IMR-90 (cell line): ENCODE data around the gene SLC25A28. TPM values are rescaled to one million over a fixed set of nuclear protein-coding genes. Genes with fewer than 3 reads are reported as not detected.

Source experiments
- ATAC-seq: fragments of 200-7000 bp; cut with Tn5 transposase; 2 replicates; pipeline ENCODE4 v1.9.1; 2020; ENCODE audit warnings: low read depth, mild to moderate bottlenecking, moderate library complexity
- BruUV-seq: library from RNA; stranded (reverse); fragments of 400-500 nt; replicated peaks from 2 replicates; lab custom pipeline; 2021; lab: Mats Ljungman, UMichigan
- CTCF ChIA-PET: fragments of 300-600 bp; formaldehyde crosslinking; extraction: SDS; loops from one replicate; lab custom pipeline; 2021; ENCODE audit warnings: antibody characterized with exemption; lab: Yijun Ruan, JAX
- POLR2A ChIA-PET: fragments of 300-600 bp; sonication (Branson Sonifier 250); formaldehyde crosslinking; loops from one replicate; lab custom pipeline; 2022; ENCODE audit warnings: antibody characterized with exemption; ENCODE audit not compliant: unreplicated experiment; lab: Charles Lee
- DNase-seq: peaks from one replicate; pipeline ENCODE4 v3.0.0; 2013
- H2AFZ ChIP-seq: replicated peaks from 2 replicates; pipeline ENCODE3; 2013; ENCODE audit warnings: low read length, mild to moderate bottlenecking; ENCODE audit not compliant: poor library complexity
- H2AK5ac ChIP-seq: 2 replicates; pipeline ENCODE4 v1.6.1; 2013; ENCODE audit warnings: low read depth, low read length, inconsistent platforms
- H2AK9ac ChIP-seq: replicated peaks from 2 replicates; pipeline ENCODE3; 2013; ENCODE audit warnings: mild to moderate bottlenecking, low read depth, low read length, moderate library complexity; ENCODE audit not compliant: poor library complexity
- H2BK120ac ChIP-seq: 2 replicates; pipeline ENCODE4 v1.6.1; 2013; ENCODE audit warnings: low read depth, low read length, inconsistent platforms
- H2BK15ac ChIP-seq: 3 replicates; pipeline ENCODE4 v1.6.1; 2013; ENCODE audit warnings: low read depth, low read length, inconsistent platforms
- H2BK20ac ChIP-seq: 2 replicates; pipeline ENCODE4 v1.6.1; 2013; ENCODE audit warnings: low read depth, mild to moderate bottlenecking, inconsistent platforms, low read length, moderate library complexity
- H2BK5ac ChIP-seq: 2 replicates; pipeline ENCODE4 v1.6.1; 2013; ENCODE audit warnings: mild to moderate bottlenecking, low read depth, low read length, inconsistent platforms; ENCODE audit not compliant: poor library complexity, severe bottlenecking
- H3K14ac ChIP-seq: replicated peaks from 2 replicates; pipeline ENCODE4 v1.6.1; 2013; ENCODE audit warnings: low read depth, low read length, inconsistent platforms
- H3K18ac ChIP-seq: 2 replicates; pipeline ENCODE4 v1.6.1; 2013; ENCODE audit warnings: low read depth, low read length, control low read depth
- H3K23ac ChIP-seq: 2 replicates; pipeline ENCODE4 v1.6.1; 2013; ENCODE audit warnings: low read depth, low read length, inconsistent platforms
- H3K27ac ChIP-seq: 2 replicates; pipeline ENCODE4 v1.5.1; 2013; ENCODE audit warnings: mild to moderate bottlenecking, control low read depth, low read length; ENCODE audit not compliant: insufficient read depth
- H3K27me3 ChIP-seq: 2 replicates; pipeline ENCODE4 v1.6.1; 2013; ENCODE audit warnings: low read length; ENCODE audit not compliant: control insufficient read depth, insufficient read depth
- H3K36me3 ChIP-seq: 2 replicates; pipeline ENCODE4 v1.6.1; 2013; ENCODE audit warnings: low read length, mixed read lengths; ENCODE audit not compliant: control insufficient read depth, insufficient read depth
- H3K4ac ChIP-seq: 2 replicates; pipeline ENCODE4 v1.6.1; 2013; ENCODE audit warnings: low read depth, low read length, inconsistent platforms
- H3K4me1 ChIP-seq: 2 replicates; pipeline ENCODE4 v1.6.1; 2013; ENCODE audit warnings: low read length, mixed read lengths; ENCODE audit not compliant: control insufficient read depth, insufficient read depth
- H3K4me2 ChIP-seq: 2 replicates; pipeline ENCODE4 v1.6.1; 2013; ENCODE audit warnings: low read depth, mild to moderate bottlenecking, control low read depth, low read length, moderate library complexity
- H3K4me3 ChIP-seq: 2 replicates; pipeline ENCODE4 v1.5.1; 2013; ENCODE audit warnings: low read depth, mild to moderate bottlenecking, control low read depth, low read length, moderate library complexity; ENCODE audit not compliant: insufficient read depth
- H3K56ac ChIP-seq: 2 replicates; pipeline ENCODE4 v1.6.1; 2013; ENCODE audit warnings: low read length, inconsistent platforms; ENCODE audit not compliant: insufficient read depth; ENCODE audit errors: extremely low read depth
- H3K79me1 ChIP-seq, 2 experiments: 2 replicates each; pipeline ENCODE4 v1.6.1; 2013; ENCODE audit warnings: low read length in 2 of 2, inconsistent platforms in 1 of 2, low read depth in 1 of 2
- H3K9ac ChIP-seq: 2 replicates; pipeline ENCODE4 v1.6.1; 2013; ENCODE audit warnings: low read depth, low read length, control low read depth
- H3K9me1 ChIP-seq: 2 replicates; pipeline ENCODE4 v1.6.1; 2013; ENCODE audit warnings: low read length, inconsistent platforms; ENCODE audit not compliant: insufficient read depth
- H3K9me3 ChIP-seq: 2 replicates; pipeline ENCODE4 v1.6.1; 2013; ENCODE audit warnings: low read length; ENCODE audit not compliant: control insufficient read depth, insufficient read depth
- H4K20me1 ChIP-seq: 2 replicates; pipeline ENCODE4 v1.6.1; 2013; ENCODE audit warnings: low read length, inconsistent platforms; ENCODE audit not compliant: insufficient read depth
- H4K5ac ChIP-seq: 2 replicates; pipeline ENCODE4 v1.6.1; 2013; ENCODE audit warnings: mild to moderate bottlenecking, low read depth, low read length, control low read depth
- H4K8ac ChIP-seq, 2 experiments: 2 replicates each; pipeline ENCODE4 v1.6.1; 2013; ENCODE audit warnings: low read depth in 2 of 2, low read length in 2 of 2, control low read depth in 1 of 2, inconsistent platforms in 1 of 2
- H4K91ac ChIP-seq: 2 replicates; pipeline ENCODE4 v1.6.1; 2013; ENCODE audit warnings: low read depth, low read length, inconsistent platforms; ENCODE audit not compliant: insufficient read depth
- FOS ChIP-seq: fragments of 150-350 bp; IDR thresholded peaks from 2 replicates; pipeline ENCODE4 v1.6.1; 2016; ENCODE audit warnings: low read depth, low read length
- WGBS, 2 experiments: methylation state at CpG; one replicate each; pipeline versions ENCODE4 v1.1.5 to v1.1.7; 2013; ENCODE audit warnings: missing lambda C conversion rate in 2 of 2; ENCODE audit not compliant: insufficient read length in 1 of 2; ENCODE audit errors: extremely low coverage in 2 of 2; 5-methylcytosine and 5-hydroxymethylcytosine counted together
- dilution Hi-C: fragments of 300-500 bp; cut with HindIII; formaldehyde crosslinking; loops from one replicate; pipeline ENCODE4 v1.14.3; 2018; ENCODE audit warnings: low sequenced_read_pairs; ENCODE audit not compliant: unreplicated experiment
- in situ Hi-C: fragments of 300-500 bp; cut with MboI; formaldehyde crosslinking; loops from 3 replicates; pipeline ENCODE4 v1.14.3; 2019; ENCODE audit warnings: low sequenced_read_pairs, inconsistent platforms, mixed read lengths
- intact Hi-C: fragments of 100-400 bp; cut with micrococcal nuclease; formaldehyde crosslinking; loops from 2 replicates; pipeline ENCODE4 v1.10.0; 2022
- polyA plus RNA-seq, 3 experiments: library from polyadenylated mRNA; depleted of rRNA; stranded (reverse); fragments of >200 nt; gene quantifications; 2 replicates each; pipeline ENCODE4 v1.2.3, GENCODE V29; 2012; ENCODE audit warnings: low replicate concordance in 1 of 3
- total RNA-seq: library from RNA; depleted of rRNA; stranded (reverse); fragments of >200 nt; gene quantifications from 2 replicates; pipeline ENCODE4 v1.2.3, GENCODE V29; 2012

Gene SLC25A28
- total and polyA plus RNA-seq, 2 of the 4 experiments (the other 2 are of a cell fraction): 13.1 to 29.8 TPM

- no TSS peak for BruUV-seq
Measured at GRCh38 chr10:99611326-99611725, 8.9 kb downstream of the SLC25A28 start.

More at GRCh38 chr10:99611326-99611725, 8.9 kb downstream of the SLC25A28 start:
- Histone ChIP-seq H3K9ac (no peak overlapping the region), H2BK5ac (no peak overlapping the region), H3K4me2 (no peak overlapping the region), H3K4ac (no peak overlapping the region), H4K91ac (no peak overlapping the region), H4K20me1 (no peaks in the 10 kb centered on the region), H2BK120ac (no peak overlapping the region), H3K4me1 (no peaks in the 10 kb centered on the region), H2BK15ac (no peak overlapping the region), H4K8ac (no peak overlapping the region), H3K56ac (no peak overlapping the region), H3K9me3 (no peaks in the 10 kb centered on the region), H3K27ac (no peak overlapping the region), H2BK20ac (no peak overlapping the region), H3K36me3 (peaks cover 26% of the 10 kb centered on the region), H2AK9ac (no peak overlapping the region), H3K18ac (no peak overlapping the region), H3K23ac (no peak overlapping the region), H3K9me1 (no peaks in the 10 kb centered on the region), H3K27me3 (no peaks in the 10 kb centered on the region), H2AFZ (no peak overlapping the region), H3K79me1 (peaks cover 2 to 6% of the 10 kb centered on the region in 2 experiments; a peak in 2 of 4 replicates), H3K4me3 (no peak overlapping the region), H3K14ac (no peak overlapping the region), H4K5ac (no peak overlapping the region), H2AK5ac (no peak overlapping the region)
- no peak for TF ChIP-seq FOS
- in situ Hi-C loops (loop anchor here (5.0 kb wide), 2 partner anchors 179 to 219 kb away; partner anchors contain the start of gene GOT1), intact Hi-C loops (no loop called here), dilution Hi-C loops (no loop called here)
- ATAC-seq (no peak), DNase-seq (no peak)
- no CpG with 5 or more reads among the region's 4 CpGs for WGBS, 2 experiments
- ChIA-PET POLR2A (no interaction called here), CTCF (interaction anchor here (0.6 to 1.8 kb wide), 4 partner anchors 13 to 218 kb away, joined by 3 to 10 read pairs (median 3); no protein-coding TSS in a partner anchor)
